Thoracic aorta (tissue), 2 donors: ENCODE measurements around the gene HILPDA. TPM values are rescaled to one million over a fixed set of nuclear protein-coding genes. Genes with fewer than 3 reads are reported as not detected.
A peak's percentile ranks its signal among the peaks of the same experiment; 100 is the strongest.

Experiments
- ATAC-seq: fragments of 150-250 bp; one replicate; pipeline ENCODE4 v1.8.0; 2017; ENCODE audit warnings: low read depth; ENCODE audit not compliant: insufficient number of reproducible peaks, low FRiP score
- DNase-seq: peaks from one replicate; pipeline ENCODE4 v3.0.0-alpha.2; 2020; ENCODE audit warnings: low spot score
- H3K27ac ChIP-seq, 2 donors: fragments of 200-600 bp; sonication (generic); 1 replicate in 1 of 2; 2 replicates in 1 of 2; pipeline ENCODE4 v1.5.1; 2016; ENCODE audit warnings: mild to moderate bottlenecking in 2 of 2, moderate library complexity in 2 of 2
- H3K27me3 ChIP-seq: fragments of 200-600 bp; sonication (generic); replicated peaks from 2 replicates; pipeline ENCODE4 v1.6.0; 2016; ENCODE audit warnings: mild to moderate bottlenecking; ENCODE audit not compliant: insufficient read depth
- H3K36me3 ChIP-seq: fragments of 200-600 bp; sonication (generic); one replicate; pipeline ENCODE4 v1.5.1; 2016
- H3K4me1 ChIP-seq, 2 donors: fragments of 200-600 bp; sonication (generic); 1 replicate in 1 of 2; 2 replicates in 1 of 2; pipeline versions ENCODE4 v1.5.1 to v1.6.0; 2016; ENCODE audit warnings: low read depth in 2 of 2, mild to moderate bottlenecking in 1 of 2; ENCODE audit not compliant: control insufficient read depth in 1 of 2
- H3K4me3 ChIP-seq: fragments of 200-600 bp; sonication (generic); 2 replicates; pipeline ENCODE4 v1.5.1; 2016; ENCODE audit warnings: mild to moderate bottlenecking
- H3K9me3 ChIP-seq: fragments of 200-600 bp; sonication (generic); 2 replicates; pipeline ENCODE4 v1.5.1; 2016
- CTCF ChIP-seq: fragments of 200-600 bp; sonication (generic); IDR thresholded peaks from one replicate; pipeline ENCODE4 v1.5.1; 2019; ENCODE audit warnings: antibody characterized with exemption
- total RNA-seq, 2 donors: library from RNA; depleted of rRNA; stranded (reverse); fragments of >200 nt; gene quantifications; one replicate each; pipeline versions ENCODE4 v1.1.0 to v1.2.3, GENCODE V29; 2016

The HILPDA gene
- total RNA-seq, 2 donors from 2014 or later, result 9.3 to 19.8 TPM

GRCh38 chr7:128450409-128450808, 5.3 kb upstream of the HILPDA start:
- H3K27ac ChIP-seq, result peak overlapping the region in 1 of 2 donors; percentile 8
- H3K9me3 ChIP-seq, result no peaks in the 10 kb centered on the region
- no peak overlapping the region for H3K4me3 ChIP-seq
- no peak for ATAC-seq
- no peak for TF ChIP-seq CTCF
- no peaks in the 10 kb centered on the region for H3K27me3 ChIP-seq
- DNase-seq, result no peak
- no peaks in the 10 kb centered on the region for H3K36me3 ChIP-seq
- peaks cover 14 to 58% of the 10 kb centered on the region in 2 donors for H3K4me1 ChIP-seq

GRCh38 chr7:128450913-128451312, 4.8 kb upstream of the HILPDA start:
- H3K27me3 ChIP-seq, result no peaks in the 10 kb centered on the region
- H3K4me3 ChIP-seq, result no peak overlapping the region
- peaks cover 14 to 54% of the 10 kb centered on the region in 2 donors for H3K4me1 ChIP-seq
- no peak for TF ChIP-seq CTCF
- ATAC-seq, result no peak
- H3K27ac ChIP-seq, result peak overlapping the region in 1 of 2 donors; percentile 8
- DNase-seq, result no peak
- no peaks in the 10 kb centered on the region for H3K9me3 ChIP-seq
- no peaks in the 10 kb centered on the region for H3K36me3 ChIP-seq

GRCh38 chr7:128452552-128452951, 3.1 kb upstream of the HILPDA start:
- ATAC-seq, result no peak
- H3K36me3 ChIP-seq, result no peaks in the 10 kb centered on the region
- no peak for TF ChIP-seq CTCF
- H3K27me3 ChIP-seq, result no peaks in the 10 kb centered on the region
- H3K4me1 ChIP-seq, result peaks cover 21 to 62% of the 10 kb centered on the region in 2 donors
- H3K27ac ChIP-seq, result peak overlapping the region in 1 of 2 donors; percentile 21
- DNase-seq, result no peak
- no peaks in the 10 kb centered on the region for H3K9me3 ChIP-seq
- H3K4me3 ChIP-seq, result no peak overlapping the region

- H3K36me3 ChIP-seq, result no peaks in the 10 kb centered on the region
- H3K4me3 ChIP-seq, result peak overlapping the region; percentile 85
- ATAC-seq (peak; percentile 58), DNase-seq (peak; percentile 79)
- no peaks in the 10 kb centered on the region for H3K9me3 ChIP-seq
- no peaks in the 10 kb centered on the region for H3K27me3 ChIP-seq
- peak overlapping the region; percentile 91 to 97 for H3K27ac ChIP-seq
- no peak for TF ChIP-seq CTCF
- H3K4me1 ChIP-seq, result peaks cover 26 to 77% of the 10 kb centered on the region in 2 donors
Measured at GRCh38 chr7:128453836-128454804, 1.6 kb upstream of the HILPDA start.

- Histone ChIP-seq H3K9me3 (no peaks in the 10 kb centered on the region), H3K27ac (peak overlapping the region; percentile 91 to 97), H3K36me3 (no peaks in the 10 kb centered on the region), H3K4me1 (peaks cover 26 to 80% of the 10 kb centered on the region in 2 donors), H3K4me3 (peak overlapping the region; percentile 85), H3K27me3 (no peaks in the 10 kb centered on the region)
- ATAC-seq (no peak), DNase-seq (no peak)
- peak; percentile 18 for TF ChIP-seq CTCF
Measured at GRCh38 chr7:128454808-128455542, 703 bp upstream of the HILPDA start.
